NT2/D1 (cell line): ENCODE measurements around the gene CAMTA1.

ENCODE experiments used
- SUZ12 ChIP-seq: IDR thresholded peaks from 2 replicates; pipeline ENCODE4 v1.6.1; 2011; ENCODE audit not compliant: insufficient read length, insufficient read depth; ENCODE audit errors: extremely low read depth
- YY1 ChIP-seq: IDR thresholded peaks from 2 replicates; pipeline ENCODE4 v1.6.1; 2011; ENCODE audit not compliant: insufficient read length, insufficient read depth
- ZNF274 ChIP-seq: IDR thresholded peaks from 2 replicates; pipeline ENCODE4 v1.6.1; 2011; ENCODE audit warnings: mild to moderate bottlenecking, low read depth, low read length

DNA sequence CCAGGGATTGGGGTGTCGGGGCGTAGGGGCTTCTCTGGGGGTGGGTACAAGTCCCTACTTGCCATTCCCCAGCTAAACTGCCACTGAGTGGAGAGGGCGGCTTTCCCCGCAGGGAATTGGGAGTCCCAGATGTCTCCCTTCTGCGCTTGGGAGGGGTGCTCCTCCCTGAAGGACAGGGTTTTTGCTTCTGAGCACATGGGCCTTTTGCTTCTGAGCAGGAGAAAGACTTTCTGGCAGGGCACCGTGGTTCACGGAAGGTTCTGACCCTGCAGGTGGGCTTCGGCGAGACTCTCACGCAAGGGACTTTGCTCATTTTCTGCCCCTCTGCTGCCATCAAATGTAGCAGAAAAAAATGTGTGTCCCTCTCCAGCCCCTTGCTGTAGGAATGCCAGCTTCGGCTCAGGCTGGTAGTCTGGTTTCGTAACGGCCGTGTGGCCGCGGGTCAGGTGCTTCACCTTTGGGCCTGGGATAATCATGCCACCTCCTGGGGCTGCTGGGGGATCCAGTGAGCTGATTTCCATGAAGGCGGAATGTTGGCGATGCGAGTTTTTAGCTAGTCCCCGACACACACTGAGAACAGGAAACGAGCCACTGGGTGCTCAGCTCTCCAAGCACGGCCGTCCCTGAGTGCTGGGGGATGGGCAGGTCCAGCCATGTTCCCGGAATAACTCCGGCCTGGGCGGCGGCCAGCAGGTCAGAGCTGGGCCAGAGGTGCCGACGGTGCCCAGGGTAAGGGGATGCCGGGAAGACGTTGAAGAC lies 364.0 kb downstream of the CAMTA1 start:
- TF ChIP-seq ZNF274, result no peak
- TF ChIP-seq SUZ12, result no peak
- no peak for TF ChIP-seq YY1
